Thyroid gland (tissue), 4 donors: Measurements from ENCODE around the gene ACTRT2.

Source experiments
- CTCF ChIP-seq, 6 experiments: fragments of 200-600 bp in 3 of 6; fragments of 450-650 bp in 3 of 6; sonication (generic) in 3 of 6; IDR thresholded peaks; one replicate each; pipeline ENCODE4 v1.5.1; 2016 to 2019; ENCODE audit warnings: antibody characterized with exemption in 6 of 6, mild to moderate bottlenecking in 2 of 6, inconsistent platforms in 1 of 6, moderate library complexity in 1 of 6
- POLR2A ChIP-seq, 2 donors: fragments of 450-650 bp; IDR thresholded peaks; one replicate each; pipeline ENCODE4 v1.6.1; 2017; ENCODE audit warnings: antibody characterized with exemption in 2 of 2, mild to moderate bottlenecking in 2 of 2, moderate library complexity in 1 of 2

- TF ChIP-seq POLR2A (IDR thresholded peaks at IDR 0.05): no peak
- no peak for TF ChIP-seq CTCF (IDR thresholded peaks at IDR 0.05)
Observed at GRCh38 chr1:3018051-3018471, 3.2 kb upstream of the ACTRT2 start.
